T47D (cell line): ENCODE measurements around the gene TMEM217.

ENCODE experiments used
- DNase-seq, 2 experiments: peaks; one replicate each; pipeline versions ENCODE4 v3.0.0 to v3.0.0-alpha.2; 2011 to 2012; ENCODE audit warnings: low read depth in 1 of 2, low spot score in 1 of 2
- JUND ChIP-seq: IDR thresholded peaks from 2 replicates; pipeline ENCODE4 v1.6.1; 2012; ENCODE audit warnings: low read depth
- in situ Hi-C: cut with HindIII; loops from 2 replicates; pipeline ENCODE4 v1.10.0; 2016; ENCODE audit warnings: low sequenced_read_pairs, low pct_unique_long_range_greater_than_20kb

Gene TMEM217

GRCh38 chr6:37289931-37290330, 32.0 kb upstream of the TMEM217 start:
- DNase-seq = peak in 1 of 2 experiments; percentile 9
- TF ChIP-seq JUND = no peak
- in situ Hi-C loops = no loop called here

- no peak for TF ChIP-seq JUND
- in situ Hi-C loops = no loop called here
- DNase-seq = no peak
These were observed 30.3 kb upstream of the TMEM217 start for GRCh38 chr6:37288247-37288646.

- TF ChIP-seq JUND = no peak
- in situ Hi-C loops = no loop called here
- no peak for DNase-seq
These were observed 29.7 kb upstream of the TMEM217 start for GRCh38 chr6:37287519-37288157.

- DNase-seq = no peak
- in situ Hi-C loops = no loop called here
- no peak for TF ChIP-seq JUND
These were observed 27.9 kb upstream of the TMEM217 start for GRCh38 chr6:37285861-37286311.

- DNase-seq = no peak
- in situ Hi-C loops = no loop called here
- no peak for TF ChIP-seq JUND
These were observed 26.8 kb upstream of the TMEM217 start for GRCh38 chr6:37284781-37285180.

- no peak for TF ChIP-seq JUND
- in situ Hi-C loops = no loop called here
- no peak for DNase-seq
These were observed 25.8 kb upstream of the TMEM217 start for GRCh38 chr6:37283671-37284151.

- no peak for DNase-seq
- TF ChIP-seq JUND = no peak
- in situ Hi-C loops = no loop called here
These were observed 25.3 kb upstream of the TMEM217 start for GRCh38 chr6:37283268-37283667.

- in situ Hi-C loops = no loop called here
- no peak for TF ChIP-seq JUND
- DNase-seq = no peak
These were observed 24.4 kb upstream of the TMEM217 start for GRCh38 chr6:37282371-37282770.

- TF ChIP-seq JUND = no peak
- in situ Hi-C loops = no loop called here
- DNase-seq = no peak
These were observed 22.4 kb upstream of the TMEM217 start for GRCh38 chr6:37280162-37280887.

- no peak for TF ChIP-seq JUND
- peak in 1 of 2 experiments; percentile 27 for DNase-seq
- in situ Hi-C loops = no loop called here
These were observed 21.6 kb upstream of the TMEM217 start for GRCh38 chr6:37279366-37280134.

- in situ Hi-C loops = no loop called here
- no peak for DNase-seq
- TF ChIP-seq JUND = no peak
These were observed 19.1 kb upstream of the TMEM217 start for GRCh38 chr6:37277001-37277409.

GRCh38 chr6:37275350-37275749, 17.4 kb upstream of the TMEM217 start:
- DNase-seq = no peak
- no peak for TF ChIP-seq JUND
- in situ Hi-C loops = no loop called here

- no peak for TF ChIP-seq JUND
- in situ Hi-C loops = no loop called here
- DNase-seq = no peak
These were observed 15.7 kb upstream of the TMEM217 start for GRCh38 chr6:37273690-37274089.
